ENCODE results near the gene POMGNT2. TPM values are rescaled to one million over a fixed set of nuclear protein-coding genes. Genes with fewer than 3 reads are reported as not detected.

The POMGNT2 gene
- total and polyA plus RNA-seq, 2 experiments from 2014 or later: 10.7 to 26.1 TPM

DNA sequence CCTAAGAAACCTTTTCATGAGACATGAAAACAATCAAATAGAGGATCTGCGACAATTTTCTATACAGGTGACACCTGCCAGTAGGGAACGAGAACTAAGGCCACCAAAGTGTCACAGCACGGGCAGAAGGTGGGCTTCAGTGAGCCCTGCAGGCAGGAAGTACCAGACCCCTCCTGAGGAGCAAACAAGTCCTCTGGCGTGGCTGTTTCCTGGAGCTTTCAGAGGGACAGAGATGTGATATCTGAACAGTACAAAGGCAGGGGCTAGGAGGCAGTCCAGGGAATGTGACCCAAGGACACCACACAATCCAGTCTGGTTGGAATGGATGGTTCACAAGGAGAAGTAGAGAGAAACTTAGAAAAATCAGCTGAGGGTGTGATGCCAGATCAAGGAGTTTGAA, 16.8 kb downstream of the POMGNT2 start (continued):
- TF ChIP-seq, protein P1, sequence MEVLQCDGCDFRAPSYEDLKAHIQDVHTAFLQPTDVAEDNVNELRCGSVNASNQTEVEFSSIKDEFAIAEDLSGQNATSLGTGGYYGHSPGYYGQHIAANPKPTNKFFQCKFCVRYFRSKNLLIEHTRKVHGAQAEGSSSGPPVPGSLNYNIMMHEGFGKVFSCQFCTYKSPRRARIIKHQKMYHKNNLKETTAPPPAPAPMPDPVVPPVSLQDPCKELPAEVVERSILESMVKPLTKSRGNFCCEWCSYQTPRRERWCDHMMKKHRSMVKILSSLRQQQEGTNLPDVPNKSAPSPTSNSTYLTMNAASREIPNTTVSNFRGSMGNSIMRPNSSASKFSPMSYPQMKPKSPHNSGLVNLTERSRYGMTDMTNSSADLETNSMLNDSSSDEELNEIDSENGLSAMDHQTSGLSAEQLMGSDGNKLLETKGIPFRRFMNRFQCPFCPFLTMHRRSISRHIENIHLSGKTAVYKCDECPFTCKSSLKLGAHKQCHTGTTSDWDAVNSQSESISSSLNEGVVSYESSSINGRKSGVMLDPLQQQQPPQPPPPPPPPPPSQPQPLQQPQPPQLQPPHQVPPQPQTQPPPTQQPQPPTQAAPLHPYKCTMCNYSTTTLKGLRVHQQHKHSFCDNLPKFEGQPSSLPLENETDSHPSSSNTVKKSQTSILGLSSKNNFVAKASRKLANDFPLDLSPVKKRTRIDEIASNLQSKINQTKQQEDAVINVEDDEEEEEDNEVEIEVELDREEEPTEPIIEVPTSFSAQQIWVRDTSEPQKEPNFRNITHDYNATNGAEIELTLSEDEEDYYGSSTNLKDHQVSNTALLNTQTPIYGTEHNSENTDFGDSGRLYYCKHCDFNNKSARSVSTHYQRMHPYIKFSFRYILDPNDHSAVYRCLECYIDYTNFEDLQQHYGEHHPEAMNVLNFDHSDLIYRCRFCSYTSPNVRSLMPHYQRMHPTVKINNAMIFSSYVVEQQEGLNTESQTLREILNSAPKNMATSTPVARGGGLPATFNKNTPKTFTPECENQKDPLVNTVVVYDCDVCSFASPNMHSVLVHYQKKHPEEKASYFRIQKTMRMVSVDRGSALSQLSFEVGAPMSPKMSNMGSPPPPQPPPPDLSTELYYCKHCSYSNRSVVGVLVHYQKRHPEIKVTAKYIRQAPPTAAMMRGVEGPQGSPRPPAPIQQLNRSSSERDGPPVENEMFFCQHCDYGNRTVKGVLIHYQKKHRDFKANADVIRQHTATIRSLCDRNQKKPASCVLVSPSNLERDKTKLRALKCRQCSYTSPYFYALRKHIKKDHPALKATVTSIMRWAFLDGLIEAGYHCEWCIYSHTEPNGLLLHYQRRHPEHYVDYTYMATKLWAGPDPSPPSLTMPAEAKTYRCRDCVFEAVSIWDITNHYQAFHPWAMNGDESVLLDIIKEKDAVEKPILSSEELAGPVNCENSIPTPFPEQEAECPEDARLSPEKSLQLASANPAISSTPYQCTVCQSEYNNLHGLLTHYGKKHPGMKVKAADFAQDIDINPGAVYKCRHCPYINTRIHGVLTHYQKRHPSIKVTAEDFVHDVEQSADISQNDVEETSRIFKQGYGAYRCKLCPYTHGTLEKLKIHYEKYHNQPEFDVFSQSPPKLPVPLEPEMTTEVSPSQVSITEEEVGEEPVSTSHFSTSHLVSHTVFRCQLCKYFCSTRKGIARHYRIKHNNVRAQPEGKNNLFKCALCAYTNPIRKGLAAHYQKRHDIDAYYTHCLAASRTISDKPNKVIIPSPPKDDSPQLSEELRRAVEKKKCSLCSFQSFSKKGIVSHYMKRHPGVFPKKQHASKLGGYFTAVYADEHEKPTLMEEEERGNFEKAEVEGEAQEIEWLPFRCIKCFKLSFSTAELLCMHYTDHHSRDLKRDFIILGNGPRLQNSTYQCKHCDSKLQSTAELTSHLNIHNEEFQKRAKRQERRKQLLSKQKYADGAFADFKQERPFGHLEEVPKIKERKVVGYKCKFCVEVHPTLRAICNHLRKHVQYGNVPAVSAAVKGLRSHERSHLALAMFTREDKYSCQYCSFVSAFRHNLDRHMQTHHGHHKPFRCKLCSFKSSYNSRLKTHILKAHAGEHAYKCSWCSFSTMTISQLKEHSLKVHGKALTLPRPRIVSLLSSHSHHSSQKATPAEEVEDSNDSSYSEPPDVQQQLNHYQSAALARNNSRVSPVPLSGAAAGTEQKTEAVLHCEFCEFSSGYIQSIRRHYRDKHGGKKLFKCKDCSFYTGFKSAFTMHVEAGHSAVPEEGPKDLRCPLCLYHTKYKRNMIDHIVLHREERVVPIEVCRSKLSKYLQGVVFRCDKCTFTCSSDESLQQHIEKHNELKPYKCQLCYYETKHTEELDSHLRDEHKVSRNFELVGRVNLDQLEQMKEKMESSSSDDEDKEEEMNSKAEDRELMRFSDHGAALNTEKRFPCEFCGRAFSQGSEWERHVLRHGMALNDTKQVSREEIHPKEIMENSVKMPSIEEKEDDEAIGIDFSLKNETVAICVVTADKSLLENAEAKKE (CRISPR knock-in tag; IDR thresholded peaks at IDR 0.05): no peak
- TF ChIP-seq, protein P2, sequence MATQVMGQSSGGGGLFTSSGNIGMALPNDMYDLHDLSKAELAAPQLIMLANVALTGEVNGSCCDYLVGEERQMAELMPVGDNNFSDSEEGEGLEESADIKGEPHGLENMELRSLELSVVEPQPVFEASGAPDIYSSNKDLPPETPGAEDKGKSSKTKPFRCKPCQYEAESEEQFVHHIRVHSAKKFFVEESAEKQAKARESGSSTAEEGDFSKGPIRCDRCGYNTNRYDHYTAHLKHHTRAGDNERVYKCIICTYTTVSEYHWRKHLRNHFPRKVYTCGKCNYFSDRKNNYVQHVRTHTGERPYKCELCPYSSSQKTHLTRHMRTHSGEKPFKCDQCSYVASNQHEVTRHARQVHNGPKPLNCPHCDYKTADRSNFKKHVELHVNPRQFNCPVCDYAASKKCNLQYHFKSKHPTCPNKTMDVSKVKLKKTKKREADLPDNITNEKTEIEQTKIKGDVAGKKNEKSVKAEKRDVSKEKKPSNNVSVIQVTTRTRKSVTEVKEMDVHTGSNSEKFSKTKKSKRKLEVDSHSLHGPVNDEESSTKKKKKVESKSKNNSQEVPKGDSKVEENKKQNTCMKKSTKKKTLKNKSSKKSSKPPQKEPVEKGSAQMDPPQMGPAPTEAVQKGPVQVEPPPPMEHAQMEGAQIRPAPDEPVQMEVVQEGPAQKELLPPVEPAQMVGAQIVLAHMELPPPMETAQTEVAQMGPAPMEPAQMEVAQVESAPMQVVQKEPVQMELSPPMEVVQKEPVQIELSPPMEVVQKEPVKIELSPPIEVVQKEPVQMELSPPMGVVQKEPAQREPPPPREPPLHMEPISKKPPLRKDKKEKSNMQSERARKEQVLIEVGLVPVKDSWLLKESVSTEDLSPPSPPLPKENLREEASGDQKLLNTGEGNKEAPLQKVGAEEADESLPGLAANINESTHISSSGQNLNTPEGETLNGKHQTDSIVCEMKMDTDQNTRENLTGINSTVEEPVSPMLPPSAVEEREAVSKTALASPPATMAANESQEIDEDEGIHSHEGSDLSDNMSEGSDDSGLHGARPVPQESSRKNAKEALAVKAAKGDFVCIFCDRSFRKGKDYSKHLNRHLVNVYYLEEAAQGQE (IDR thresholded peaks at IDR 0.05; ENCODE audit: unreplicated experiment): no peak
- no peak for TF ChIP-seq NANOG (IDR thresholded peaks at IDR 0.05; ENCODE audit: borderline replicate concordance)

DNA sequence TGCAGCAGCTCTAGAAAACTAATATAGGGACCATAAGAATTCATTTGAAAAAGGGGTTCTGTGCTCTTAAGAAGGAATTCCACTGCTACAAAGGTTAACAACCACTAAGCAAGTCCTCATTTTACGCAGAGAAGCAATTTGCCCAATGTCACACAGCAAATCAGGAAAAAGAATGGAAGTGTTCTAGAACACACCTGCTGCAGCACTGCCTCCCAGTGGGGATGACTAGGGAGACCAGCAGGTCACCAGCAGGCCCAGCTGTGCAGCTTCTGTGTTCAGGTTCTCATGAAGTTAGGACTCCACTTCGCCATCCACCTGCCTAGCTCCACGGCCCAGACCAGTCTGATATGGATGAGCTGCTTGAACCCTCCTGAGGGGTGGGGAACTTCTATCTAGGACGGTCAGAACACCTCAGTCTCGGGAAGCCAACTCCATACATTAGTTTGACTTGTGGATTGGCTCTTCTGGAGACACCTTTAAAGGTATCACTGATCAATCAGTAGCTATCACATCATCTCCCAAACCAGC, 18.6 kb downstream of the POMGNT2 start:
- Histone ChIP-seq H2AFZ (no peak overlapping the region), H3K9me2 (ENCODE audit: insufficient read depth) (no peaks in the 10 kb centered on the region), H3K4me3 (no peak overlapping the region), H3K36me3 (ENCODE audit: insufficient read depth) (no peaks in the 10 kb centered on the region), H4K20me1 (replicated peaks; ENCODE audit: insufficient read depth) (no peaks in the 10 kb centered on the region), H3K27me3 (ENCODE audit: insufficient read depth) (no peaks in the 10 kb centered on the region), H3F3A (replicated peaks; ENCODE audit: low read depth) (no peaks in the 10 kb centered on the region), H3K4me2 (no peak overlapping the region), H3K27ac (ENCODE audit: low read depth) (no peak overlapping the region), H3K4me1 (ENCODE audit: insufficient read depth) (no peaks in the 10 kb centered on the region), H3K79me2 (replicated peaks; ENCODE audit: insufficient read depth) (no peaks in the 10 kb centered on the region)
- Mint-ChIP-seq H3K27ac (no peak overlapping the region), H3K9me3 (peaks cover 19% of the 10 kb centered on the region), H3K4me1 (no peaks in the 10 kb centered on the region), H3K27me3 (ENCODE audit: insufficient read depth, low read depth, poor library complexity) (peaks cover 5% of the 10 kb centered on the region), H3K36me3 (ENCODE audit: low read depth) (peaks cover 34% of the 10 kb centered on the region), H3K4me3 (no peak overlapping the region)
- DNase-seq (ENCODE audit: low spot score): no peak
- ATAC-seq: no peak
- no peak for TF ChIP-seq NANOG (IDR thresholded peaks at IDR 0.05; ENCODE audit: borderline replicate concordance)
- no peak for TF ChIP-seq EZH2 (IDR thresholded peaks at IDR 0.05; ENCODE audit: low read depth, unreplicated experiment)
- TF ChIP-seq, protein P3, sequence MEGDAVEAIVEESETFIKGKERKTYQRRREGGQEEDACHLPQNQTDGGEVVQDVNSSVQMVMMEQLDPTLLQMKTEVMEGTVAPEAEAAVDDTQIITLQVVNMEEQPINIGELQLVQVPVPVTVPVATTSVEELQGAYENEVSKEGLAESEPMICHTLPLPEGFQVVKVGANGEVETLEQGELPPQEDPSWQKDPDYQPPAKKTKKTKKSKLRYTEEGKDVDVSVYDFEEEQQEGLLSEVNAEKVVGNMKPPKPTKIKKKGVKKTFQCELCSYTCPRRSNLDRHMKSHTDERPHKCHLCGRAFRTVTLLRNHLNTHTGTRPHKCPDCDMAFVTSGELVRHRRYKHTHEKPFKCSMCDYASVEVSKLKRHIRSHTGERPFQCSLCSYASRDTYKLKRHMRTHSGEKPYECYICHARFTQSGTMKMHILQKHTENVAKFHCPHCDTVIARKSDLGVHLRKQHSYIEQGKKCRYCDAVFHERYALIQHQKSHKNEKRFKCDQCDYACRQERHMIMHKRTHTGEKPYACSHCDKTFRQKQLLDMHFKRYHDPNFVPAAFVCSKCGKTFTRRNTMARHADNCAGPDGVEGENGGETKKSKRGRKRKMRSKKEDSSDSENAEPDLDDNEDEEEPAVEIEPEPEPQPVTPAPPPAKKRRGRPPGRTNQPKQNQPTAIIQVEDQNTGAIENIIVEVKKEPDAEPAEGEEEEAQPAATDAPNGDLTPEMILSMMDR (conservative IDR thresholded peaks at IDR 0.05; ENCODE audit: low read depth in 2 of 2): peak; percentile 14 to 51; a peak in 3 of 4 replicates
